Mesenteric fat pad (tissue), 1 donor: ENCODE results near the gene IL26. TPM values are rescaled to one million over a fixed set of nuclear protein-coding genes. Genes with fewer than 3 reads are reported as not detected.
"Not testable (repeated sequence)": the region's sequence is repeated elsewhere in the genome, so short reads cannot be mapped to it uniquely, and the experiment has no call there.

Experiments
- DNase-seq: peaks from one replicate; pipeline ENCODE4 v3.0.0-alpha.2; 2020; ENCODE audit warnings: low spot score
- total RNA-seq: library from RNA; stranded (reverse); fragmentation: NEBNext Ultra II Directional; extraction: Animal tissue kit (Norgen Biotek cat#: 25700); gene quantifications from one replicate; pipeline ENCODE4 v1.2.1, GENCODE V29; 2021
- donor health status: DM: yes; HTN: yes; CAD: no.

IL26 gene
- total RNA-seq, 1 donor from 2014 or later: not detected

GRCh38 chr12:68199127-68199526 is 26.5 kb downstream of the IL26 start:
- no peak for DNase-seq

DNA sequence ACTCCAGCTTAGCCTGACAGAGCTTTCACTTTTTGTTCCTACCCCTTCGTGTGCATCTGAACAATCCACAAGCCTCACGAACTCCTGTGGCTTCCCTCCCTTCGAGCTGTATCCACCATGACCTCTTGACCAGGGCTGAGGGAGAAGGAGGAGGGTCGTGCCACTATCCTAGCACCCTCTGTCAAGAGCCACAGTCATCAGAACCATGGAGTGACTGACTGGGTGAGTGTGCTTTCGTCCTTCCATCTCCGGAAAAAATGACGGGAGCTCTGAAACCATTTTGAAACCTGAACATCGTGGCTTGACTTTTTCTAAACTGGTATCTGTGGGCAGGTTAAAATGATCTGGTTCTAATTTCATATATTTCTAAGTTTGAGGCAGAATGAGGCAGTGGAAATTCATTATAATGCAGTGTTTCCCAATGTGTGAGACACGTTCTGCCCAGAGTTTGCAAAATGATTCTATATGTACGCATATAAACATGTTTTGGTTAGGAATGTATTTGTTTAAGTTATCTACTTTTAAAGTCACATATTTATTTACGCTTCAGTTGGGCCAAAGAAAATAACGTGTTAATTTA is 27.0 kb downstream of the IL26 start:
- DNase-seq: no peak

- no peak for DNase-seq
These were observed 35.3 kb downstream of the IL26 start for GRCh38 chr12:68190301-68190700.

DNA sequence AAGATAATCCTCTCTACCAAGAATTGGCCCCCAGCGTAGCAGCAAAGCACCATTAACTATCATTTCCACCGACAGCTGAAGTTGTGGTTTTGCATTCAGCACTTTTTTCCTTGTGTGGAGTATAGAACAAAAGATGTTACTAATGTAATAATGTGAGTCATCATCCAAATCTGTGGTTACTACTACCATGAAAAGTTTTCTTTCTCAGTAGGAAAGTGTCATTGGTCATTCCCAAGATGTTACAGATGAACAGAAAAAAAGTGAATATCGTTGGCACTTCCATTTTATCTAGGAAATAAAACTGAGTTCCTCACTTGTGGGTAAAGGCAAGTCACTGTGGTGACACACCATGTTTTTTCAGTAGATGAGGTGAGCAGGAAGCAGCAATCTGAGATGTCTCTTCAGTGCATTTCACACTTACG is 35.8 kb downstream of the IL26 start:
- no peak for DNase-seq

DNA sequence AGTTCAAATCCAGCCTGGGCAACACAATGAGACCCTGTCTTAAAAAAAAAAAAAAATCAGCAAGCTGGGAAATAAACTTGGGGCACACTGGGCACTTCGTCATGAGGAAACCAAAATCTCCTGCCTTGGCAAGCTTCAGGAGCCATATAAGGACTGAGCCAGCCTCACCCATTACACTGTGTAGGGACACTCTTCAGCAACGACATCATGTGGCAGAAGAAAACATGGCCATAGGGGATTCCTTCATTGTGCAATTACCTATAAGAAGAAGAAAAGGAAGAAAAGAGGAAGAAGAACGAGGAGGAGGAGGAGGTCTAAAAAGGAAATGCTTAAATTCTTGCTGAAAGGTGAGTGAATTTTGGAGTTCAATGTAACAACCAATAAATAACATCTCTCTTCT is 40.0 kb downstream of the IL26 start:
- DNase-seq: no peak

DNA sequence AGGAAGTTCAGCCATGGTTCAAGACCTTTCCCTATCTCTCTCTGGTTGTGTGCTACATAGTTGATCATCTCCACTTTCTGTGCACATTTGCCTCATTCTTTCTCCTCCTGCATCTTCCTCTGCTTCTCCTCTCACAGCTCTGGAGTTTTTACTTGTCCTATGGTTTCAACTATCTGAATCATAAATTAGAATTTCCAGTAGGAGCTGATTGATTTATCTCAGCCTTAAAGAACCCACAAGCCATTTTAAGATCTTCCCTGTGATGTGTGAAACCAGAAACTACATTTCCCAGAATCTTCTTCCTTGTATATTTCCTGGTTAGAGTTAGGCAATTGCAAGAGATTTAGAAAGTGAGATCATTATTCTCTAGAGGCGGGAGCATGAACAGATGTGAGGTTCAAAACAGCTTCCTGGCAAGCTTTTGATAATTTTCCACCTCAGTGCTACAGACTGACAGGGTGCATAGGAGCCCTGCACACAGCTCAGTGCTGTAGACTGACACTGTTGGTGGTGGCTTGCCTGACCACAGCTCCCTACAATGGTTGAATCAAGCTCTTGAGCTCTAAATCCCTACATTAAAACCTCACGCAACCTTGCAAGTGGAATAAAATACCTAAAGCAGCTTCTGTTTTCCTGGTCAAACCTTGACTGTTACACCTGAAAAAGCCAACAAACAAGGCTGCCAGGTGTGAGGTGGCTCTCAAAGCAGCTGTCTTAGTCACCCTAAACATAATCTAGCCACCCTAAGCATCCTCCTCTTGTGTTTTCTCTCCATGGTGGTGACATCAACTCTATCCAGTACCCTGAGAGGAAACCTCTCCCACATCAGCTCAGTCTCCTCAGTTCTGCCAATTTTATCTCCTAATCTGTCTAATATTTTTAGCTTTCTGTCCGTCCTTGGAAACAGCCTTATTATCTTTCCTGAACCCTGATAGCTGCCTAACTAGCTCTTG is 44.5 kb downstream of the IL26 start:
- no peak for DNase-seq

DNA sequence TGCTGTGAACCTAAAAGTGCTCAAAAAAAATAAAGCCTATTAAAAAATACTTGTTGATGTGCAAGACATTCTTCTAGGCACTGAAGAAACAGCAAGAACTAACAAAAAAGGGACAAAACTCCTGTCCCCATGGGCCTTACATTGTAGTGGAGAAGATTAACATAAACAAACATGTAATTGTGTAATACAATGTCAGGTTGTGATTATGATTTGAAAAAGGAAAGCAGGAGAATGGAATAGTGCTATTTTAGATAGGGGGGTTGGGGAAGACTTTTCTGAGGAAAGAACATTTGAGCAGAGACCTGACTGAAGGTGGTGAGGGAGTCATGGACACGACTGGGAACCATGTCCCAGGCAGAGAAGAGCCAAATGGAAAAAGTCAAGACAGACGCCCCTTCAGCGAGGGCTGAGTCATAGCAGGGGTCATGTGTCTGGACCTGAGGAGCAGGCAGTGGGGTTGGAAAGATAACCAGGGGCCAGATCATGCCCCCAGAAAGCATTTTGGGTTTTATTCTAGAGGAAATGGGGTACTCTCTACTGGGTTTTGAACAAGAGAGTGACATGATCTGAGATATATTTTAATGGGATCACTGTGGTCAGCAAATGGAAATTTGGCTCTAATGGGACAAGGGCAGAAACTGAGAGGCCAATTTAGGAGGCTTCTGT is 46.7 kb downstream of the IL26 start:
- no peak for DNase-seq

DNA sequence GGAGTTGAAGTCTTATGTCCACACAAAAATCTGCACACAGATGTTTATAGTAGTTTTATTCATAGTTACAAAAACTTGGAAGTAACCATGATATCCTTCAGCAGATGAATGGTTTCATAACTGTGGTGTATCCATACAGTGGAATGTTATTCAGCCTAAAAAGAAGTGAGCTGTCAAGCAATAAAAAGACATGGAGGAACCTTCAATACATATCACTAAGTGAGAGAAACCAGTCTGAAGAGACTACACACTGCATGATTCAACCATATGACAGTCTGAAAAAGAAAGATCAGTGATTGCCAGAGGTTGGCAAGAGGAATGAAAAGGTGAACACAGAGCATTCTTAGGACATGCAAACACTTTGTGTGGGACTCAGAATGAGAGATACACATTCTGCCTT is 47.4 kb downstream of the IL26 start:
- no peak for DNase-seq

GRCh38 chr12:68177562-68177961 is 48.0 kb downstream of the IL26 start:
- no peak for DNase-seq

GRCh38 chr12:68176257-68176656 is 49.4 kb downstream of the IL26 start:
- DNase-seq: no peak

DNA sequence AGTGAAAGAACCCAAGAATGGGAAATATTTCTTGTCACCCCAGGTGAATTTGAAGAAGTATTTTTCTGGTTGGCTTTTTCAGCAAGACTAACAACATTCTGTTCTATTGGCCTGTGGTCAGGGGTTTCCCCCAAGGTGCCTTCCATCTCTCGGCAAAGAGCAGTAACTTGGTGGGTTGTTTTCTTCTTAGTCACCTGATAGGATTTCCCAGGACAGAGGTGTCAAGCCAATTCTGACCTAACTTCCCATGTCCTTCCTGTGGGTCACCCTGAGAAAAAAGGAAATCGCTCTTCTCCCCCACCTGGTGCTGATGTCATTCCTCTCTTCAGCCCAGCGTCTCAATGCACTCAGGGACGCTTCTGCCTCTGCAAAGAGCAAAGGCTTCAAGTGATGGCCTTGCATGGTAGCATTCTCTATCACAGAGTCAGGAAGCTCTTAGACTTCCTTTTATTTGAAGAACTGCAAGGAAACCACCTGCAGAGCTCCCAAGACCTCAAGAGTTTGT is 50.0 kb downstream of the IL26 start:
- DNase-seq: no peak

- not testable (repeated sequence) for DNase-seq
These were observed 50.8 kb downstream of the IL26 start for GRCh38 chr12:68174761-68175160.

DNA sequence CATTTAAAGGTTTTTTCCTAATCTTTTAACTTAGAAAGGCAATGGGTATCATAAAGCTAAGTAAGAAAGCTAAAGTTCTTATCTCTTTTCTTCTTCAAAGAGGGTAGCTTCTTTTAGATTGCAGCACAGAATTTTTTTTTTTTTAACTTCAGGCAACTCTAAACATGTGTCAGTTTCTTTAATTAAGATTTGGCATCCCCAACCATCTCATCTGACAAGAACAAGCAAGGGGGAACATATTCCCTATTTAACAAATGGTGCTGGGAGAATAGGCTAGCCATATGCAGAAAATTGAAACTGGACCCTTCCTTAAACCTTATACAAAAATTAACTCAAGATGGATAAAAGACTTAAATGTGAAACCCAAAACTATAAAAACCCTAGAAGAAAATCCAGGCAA is 51.8 kb downstream of the IL26 start:
- DNase-seq: no peak

- DNase-seq: no peak
These were observed 54.9 kb downstream of the IL26 start for GRCh38 chr12:68170726-68171125.

GRCh38 chr12:68169213-68169889 is 56.3 kb downstream of the IL26 start:
- no peak for DNase-seq

- no peak for DNase-seq
These were observed 59.2 kb downstream of the IL26 start for GRCh38 chr12:68166317-68166831.

DNA sequence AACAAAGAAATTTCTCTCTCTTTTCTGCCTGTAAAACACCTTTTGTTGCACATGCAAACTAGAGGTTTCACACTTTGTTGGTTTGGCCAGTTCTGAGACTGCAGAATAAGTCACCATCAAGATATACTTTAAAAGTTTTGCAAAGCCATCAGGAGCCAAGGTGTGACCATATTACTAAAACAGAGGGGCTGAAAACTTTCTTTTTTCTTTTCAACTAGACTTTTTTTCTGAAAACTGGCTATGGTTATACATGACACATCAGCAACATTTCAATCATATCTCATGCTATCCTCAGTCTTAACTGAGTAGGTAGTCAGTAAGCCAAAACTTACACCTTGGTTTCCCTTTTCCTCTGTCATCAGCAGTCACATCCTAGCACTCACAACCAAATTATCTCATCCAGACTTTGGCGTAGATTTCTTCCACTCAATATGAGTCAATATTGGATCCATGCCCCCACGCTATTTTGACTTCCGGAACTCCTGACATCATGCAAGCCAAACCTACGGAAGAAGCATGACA is 62.0 kb downstream of the IL26 start:
- no peak for DNase-seq

- no peak for DNase-seq
These were observed 63.2 kb downstream of the IL26 start for GRCh38 chr12:68162374-68162773.

DNA sequence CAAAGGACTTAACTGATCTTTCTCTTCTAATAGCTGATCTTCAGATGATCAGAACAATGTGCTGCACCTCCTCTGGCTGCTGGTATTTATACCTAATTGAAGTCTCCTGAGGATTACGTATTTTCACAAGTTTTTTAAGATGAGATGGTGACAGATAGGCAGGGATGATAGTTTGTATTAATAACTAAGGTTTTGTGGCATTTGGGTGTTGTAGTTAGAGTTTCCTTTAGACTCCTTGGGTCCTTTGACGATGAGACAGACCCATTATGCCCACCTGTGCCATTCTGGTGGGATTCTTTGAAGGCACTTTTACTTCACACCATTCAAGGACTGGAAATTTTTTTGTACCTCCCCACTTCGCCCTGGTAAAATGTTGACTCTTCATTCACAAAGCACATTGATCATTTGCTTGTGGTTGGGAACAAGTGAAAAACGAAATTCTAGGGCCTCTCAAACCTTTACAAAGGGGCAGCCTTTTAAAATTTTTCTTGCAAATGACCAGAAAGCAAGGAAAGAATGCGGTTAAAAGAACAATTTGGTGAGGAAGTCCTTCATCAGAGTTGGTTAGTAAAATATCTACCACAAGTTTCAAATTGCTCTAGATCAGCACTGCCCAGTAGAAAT is 65.8 kb downstream of the IL26 start, which contains the start of gene IFNG:
Gene IFNG (minus strand): TSS at position 60 of the 624 bp plus-strand sequence. CDS start 125 bp downstream, outside the sequence.
- DNase-seq: no peak

DNA sequence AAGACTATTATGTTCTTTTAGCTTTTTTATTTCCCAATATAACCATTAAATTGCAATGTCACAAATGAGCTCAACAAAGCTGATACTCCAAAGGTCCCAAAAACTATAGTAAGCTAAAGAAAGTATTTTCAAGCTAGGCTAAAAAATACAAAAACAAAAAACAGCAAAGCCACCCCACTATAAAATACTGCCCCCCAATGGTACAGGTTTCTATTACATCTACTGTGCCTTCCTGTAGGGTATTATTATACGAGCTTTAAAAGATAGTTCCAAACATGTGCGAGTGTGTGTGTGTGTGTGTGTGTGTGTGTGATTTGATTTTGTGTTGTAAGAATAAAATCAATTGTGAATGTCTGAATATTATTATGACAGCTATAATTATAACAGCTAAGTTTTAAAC is 67.2 kb downstream of the IL26 start:
- no peak for DNase-seq
